Trophoblast cell (in vitro differentiated cells and primary cell): ENCODE data around the gene FKBP5.

Experiments
- DNase-seq, 2 donors: peaks; one replicate each; pipeline ENCODE4 v3.0.0-alpha.2; 2016
- H2AFZ ChIP-seq: 2 replicates; pipeline ENCODE4 v1.6.1; 2013; ENCODE audit warnings: low read length, moderate library complexity, mild to moderate bottlenecking; ENCODE audit not compliant: insufficient read depth, poor library complexity
- H2AK5ac ChIP-seq: 2 replicates; pipeline ENCODE4 v1.6.1; 2013; ENCODE audit warnings: mild to moderate bottlenecking, low read length
- H2BK120ac ChIP-seq: 2 replicates; pipeline ENCODE4 v1.6.1; 2013; ENCODE audit warnings: low read length, mild to moderate bottlenecking, moderate library complexity; ENCODE audit not compliant: insufficient read depth, poor library complexity
- H2BK12ac ChIP-seq: 2 replicates; pipeline ENCODE4 v1.6.1; 2013; ENCODE audit warnings: mild to moderate bottlenecking, low read length, moderate library complexity
- H2BK5ac ChIP-seq: 2 replicates; pipeline ENCODE4 v1.6.1; 2013; ENCODE audit warnings: low read length, low read depth, moderate library complexity, mild to moderate bottlenecking; ENCODE audit not compliant: poor library complexity
- H3K14ac ChIP-seq: 2 replicates; pipeline ENCODE4 v1.6.1; 2013; ENCODE audit warnings: mild to moderate bottlenecking, low read length
- H3K18ac ChIP-seq: 2 replicates; pipeline ENCODE4 v1.6.1; 2013; ENCODE audit warnings: mild to moderate bottlenecking, low read length
- H3K23ac ChIP-seq: 2 replicates; pipeline ENCODE4 v1.6.1; 2013; ENCODE audit warnings: low read length
- H3K27ac ChIP-seq: 2 replicates; pipeline ENCODE4 v1.5.1; 2013; ENCODE audit warnings: low read depth, mild to moderate bottlenecking, inconsistent platforms, low read length, moderate library complexity
- H3K27me3 ChIP-seq: 2 replicates; pipeline ENCODE4 v1.6.1; 2013; ENCODE audit warnings: inconsistent platforms, mild to moderate bottlenecking, low read length, moderate library complexity; ENCODE audit not compliant: insufficient read depth
- H3K36me3 ChIP-seq, 2 experiments: 1 replicate in 1 of 2; 2 replicates in 1 of 2; pipeline ENCODE4 v1.6.1; 2013; ENCODE audit warnings: low read length in 2 of 2, mild to moderate bottlenecking in 2 of 2, moderate library complexity in 1 of 2; ENCODE audit not compliant: insufficient read depth in 2 of 2, control insufficient read depth in 1 of 2
- H3K4ac ChIP-seq: 2 replicates; pipeline ENCODE4 v1.6.1; 2013; ENCODE audit warnings: low read depth, mild to moderate bottlenecking, low read length, moderate library complexity
- H3K4me1 ChIP-seq, 2 experiments: 1 replicate in 1 of 2; 2 replicates in 1 of 2; pipeline ENCODE4 v1.6.1; 2013; ENCODE audit warnings: low read length in 2 of 2, mild to moderate bottlenecking in 2 of 2, moderate library complexity in 1 of 2; ENCODE audit not compliant: insufficient read depth in 2 of 2, control insufficient read depth in 1 of 2
- H3K4me2 ChIP-seq: 2 replicates; pipeline ENCODE4 v1.6.1; 2013; ENCODE audit warnings: inconsistent platforms, mild to moderate bottlenecking, low read length, moderate library complexity
- H3K4me3 ChIP-seq: 2 replicates; pipeline ENCODE4 v1.5.1; 2013; ENCODE audit warnings: mild to moderate bottlenecking, low read depth, low read length, inconsistent platforms
- H3K79me1 ChIP-seq: one replicate; pipeline ENCODE4 v1.6.1; 2013; ENCODE audit warnings: low read length
- H3K79me2 ChIP-seq: 2 replicates; pipeline ENCODE4 v1.6.1; 2013; ENCODE audit warnings: low read length, mild to moderate bottlenecking; ENCODE audit not compliant: control insufficient read depth, insufficient read depth, poor library complexity
- H3K9ac ChIP-seq: 2 replicates; pipeline ENCODE4 v1.6.1; 2013; ENCODE audit warnings: mild to moderate bottlenecking, low read length
- H3K9me3 ChIP-seq: 2 replicates; pipeline ENCODE4 v1.6.1; 2013; ENCODE audit warnings: low read depth, mild to moderate bottlenecking, control low read depth, inconsistent platforms, low read length; ENCODE audit not compliant: insufficient read depth
- H4K12ac ChIP-seq: 2 replicates; pipeline ENCODE4 v1.6.1; 2013; ENCODE audit warnings: low read depth, mild to moderate bottlenecking, low read length, moderate library complexity
- H4K8ac ChIP-seq: 2 replicates; pipeline ENCODE4 v1.6.1; 2013; ENCODE audit warnings: low read depth, mild to moderate bottlenecking, low read length, moderate library complexity
- H4K91ac ChIP-seq: one replicate; pipeline ENCODE4 v1.6.1; 2013; ENCODE audit warnings: low read depth, mild to moderate bottlenecking, low read length, moderate library complexity
- WGBS: extraction: QIAGEN DNeasy Blood & Tissue Kit; methylation state at CpG from one replicate; pipeline ENCODE4 v1.1.7; 2013; ENCODE audit warnings: missing lambda C conversion rate; ENCODE audit not compliant: insufficient read length, insufficient coverage; ENCODE audit errors: extremely low coverage; 5-methylcytosine and 5-hydroxymethylcytosine counted together

Gene FKBP5

GRCh38 chr6:35557239-35557638 is 131.5 kb downstream of the FKBP5 start:
- Histone ChIP-seq H3K27me3 (no peaks in the 10 kb centered on the region), H3K4ac (no peak overlapping the region), H4K12ac (no peak overlapping the region), H4K91ac (no peak overlapping the region), H3K4me2 (no peak overlapping the region), H3K18ac (no peak overlapping the region), H3K9ac (no peak overlapping the region), H3K9me3 (no peaks in the 10 kb centered on the region), H3K14ac (no peak overlapping the region), H4K8ac (no peak overlapping the region), H3K23ac (no peak overlapping the region), H2BK120ac (no peak overlapping the region), H2BK5ac (no peak overlapping the region), H2BK12ac (no peak overlapping the region), H2AK5ac (no peak overlapping the region), H3K27ac (no peak overlapping the region), H3K36me3 (no peaks in the 10 kb centered on the region), H3K79me2 (no peaks in the 10 kb centered on the region), H3K4me1 (no peaks in the 10 kb centered on the region), H3K79me1 (no peaks in the 10 kb centered on the region), H3K4me3 (no peak overlapping the region), H2AFZ (no peak overlapping the region)
- WGBS: no CpG with 5 or more reads among the region's 6 CpGs
- DNase-seq: no peak

GRCh38 chr6:35554811-35555210 is 133.9 kb downstream of the FKBP5 start:
- H4K8ac ChIP-seq: no peak overlapping the region
- H3K18ac ChIP-seq: no peak overlapping the region
- H2BK120ac ChIP-seq: no peak overlapping the region
- no peak overlapping the region for H3K4me3 ChIP-seq
- H2BK12ac ChIP-seq: no peak overlapping the region
- no peak overlapping the region for H4K12ac ChIP-seq
- no peak overlapping the region for H3K4me2 ChIP-seq
- no CpG with 5 or more reads among the region's 4 CpGs for WGBS
- H3K4me1 ChIP-seq: no peaks in the 10 kb centered on the region
- no peaks in the 10 kb centered on the region for H3K79me1 ChIP-seq
- no peak overlapping the region for H2BK5ac ChIP-seq
- no peaks in the 10 kb centered on the region for H3K27me3 ChIP-seq
- no peak overlapping the region for H3K4ac ChIP-seq
- no peak overlapping the region for H3K14ac ChIP-seq
- no peak for DNase-seq
- H2AFZ ChIP-seq: no peak overlapping the region
- H3K9ac ChIP-seq: no peak overlapping the region
- no peak overlapping the region for H2AK5ac ChIP-seq
- H3K79me2 ChIP-seq: no peaks in the 10 kb centered on the region
- H4K91ac ChIP-seq: no peak overlapping the region
- H3K36me3 ChIP-seq: no peaks in the 10 kb centered on the region
- H3K9me3 ChIP-seq: no peaks in the 10 kb centered on the region
- H3K27ac ChIP-seq: no peak overlapping the region
- H3K23ac ChIP-seq: no peak overlapping the region

GRCh38 chr6:35553315-35553714 is 135.4 kb downstream of the FKBP5 start:
- no peaks in the 10 kb centered on the region for H3K27me3 ChIP-seq
- H4K12ac ChIP-seq: no peak overlapping the region
- no peaks in the 10 kb centered on the region for H3K36me3 ChIP-seq
- no peak overlapping the region for H2BK5ac ChIP-seq
- no peak overlapping the region for H2BK120ac ChIP-seq
- no peak overlapping the region for H3K23ac ChIP-seq
- H3K79me1 ChIP-seq: no peaks in the 10 kb centered on the region
- no peak overlapping the region for H3K14ac ChIP-seq
- H3K27ac ChIP-seq: no peak overlapping the region
- no peak overlapping the region for H2BK12ac ChIP-seq
- H3K9ac ChIP-seq: no peak overlapping the region
- no peak overlapping the region for H2AFZ ChIP-seq
- DNase-seq: no peak
- H3K4me2 ChIP-seq: no peak overlapping the region
- no peak overlapping the region for H3K18ac ChIP-seq
- WGBS: no CpG with 5 or more reads among the region's 6 CpGs
- H3K9me3 ChIP-seq: no peaks in the 10 kb centered on the region
- no peak overlapping the region for H2AK5ac ChIP-seq
- no peaks in the 10 kb centered on the region for H3K79me2 ChIP-seq
- H3K4me3 ChIP-seq: no peak overlapping the region
- no peaks in the 10 kb centered on the region for H3K4me1 ChIP-seq
- H4K91ac ChIP-seq: no peak overlapping the region
- H4K8ac ChIP-seq: no peak overlapping the region
- H3K4ac ChIP-seq: no peak overlapping the region

- H2BK120ac ChIP-seq: no peak overlapping the region
- DNase-seq: peak; percentile 69 to 74
- no peak overlapping the region for H3K23ac ChIP-seq
- H4K12ac ChIP-seq: no peak overlapping the region
- no peak overlapping the region for H3K4me2 ChIP-seq
- H3K27ac ChIP-seq: no peak overlapping the region
- no peaks in the 10 kb centered on the region for H3K79me1 ChIP-seq
- no peak overlapping the region for H3K18ac ChIP-seq
- no peak overlapping the region for H2BK12ac ChIP-seq
- H3K4ac ChIP-seq: no peak overlapping the region
- no peak overlapping the region for H4K91ac ChIP-seq
- no peaks in the 10 kb centered on the region for H3K9me3 ChIP-seq
- H3K4me1 ChIP-seq: no peaks in the 10 kb centered on the region
- no peak overlapping the region for H3K14ac ChIP-seq
- no peak overlapping the region for H4K8ac ChIP-seq
- H2AK5ac ChIP-seq: no peak overlapping the region
- no peak overlapping the region for H3K9ac ChIP-seq
- H2BK5ac ChIP-seq: no peak overlapping the region
- no CpG with 5 or more reads among the region's 5 CpGs for whole genome bisulfite sequencing
- H2AFZ ChIP-seq: no peak overlapping the region
- H3K36me3 ChIP-seq: no peaks in the 10 kb centered on the region
- H3K79me2 ChIP-seq: no peaks in the 10 kb centered on the region
- H3K4me3 ChIP-seq: no peak overlapping the region
- H3K27me3 ChIP-seq: no peaks in the 10 kb centered on the region
Observed at GRCh38 chr6:35552285-35552917, 136.3 kb downstream of the FKBP5 start.
